RPMI8226 (cell line): ENCODE data around the gene ZNF493.

ENCODE experiments used
- DNase-seq: peaks from one replicate; pipeline ENCODE4 v3.0.0-alpha.2; 2015

Gene ZNF493

DNA sequence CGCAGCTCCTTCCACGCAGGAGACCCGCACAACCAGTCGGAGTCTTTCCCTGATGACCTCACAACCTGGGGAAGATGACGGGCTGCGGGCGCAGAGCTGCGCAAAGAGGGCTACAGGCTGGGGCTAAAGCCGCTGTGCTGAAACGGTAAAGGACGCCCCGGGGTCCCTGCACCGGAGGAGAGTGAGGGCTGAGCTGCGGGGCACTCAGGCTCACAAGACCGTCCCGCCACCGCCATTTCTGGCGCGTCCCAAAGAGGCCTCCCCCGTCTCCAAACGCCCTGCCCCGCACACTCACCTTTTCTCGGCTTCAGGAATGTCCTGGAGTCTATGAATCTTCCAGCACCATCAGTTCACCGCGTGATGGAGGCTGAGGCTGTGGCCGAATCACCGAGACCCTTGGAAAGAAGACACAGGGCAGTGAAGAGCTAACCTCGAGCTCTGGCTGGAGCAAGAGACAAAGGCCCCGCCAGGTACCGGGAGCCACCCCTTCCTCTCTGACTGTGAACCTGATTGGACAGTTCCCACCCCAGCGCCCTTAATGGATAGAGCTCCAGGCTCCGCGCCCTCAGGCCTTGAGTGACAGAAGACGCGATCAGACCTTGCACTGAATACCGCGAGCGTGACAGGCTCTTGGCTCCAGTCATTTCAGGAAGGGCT lies 66.6 kb downstream of the ZNF493 start:
- DNase-seq: no peak

DNA sequence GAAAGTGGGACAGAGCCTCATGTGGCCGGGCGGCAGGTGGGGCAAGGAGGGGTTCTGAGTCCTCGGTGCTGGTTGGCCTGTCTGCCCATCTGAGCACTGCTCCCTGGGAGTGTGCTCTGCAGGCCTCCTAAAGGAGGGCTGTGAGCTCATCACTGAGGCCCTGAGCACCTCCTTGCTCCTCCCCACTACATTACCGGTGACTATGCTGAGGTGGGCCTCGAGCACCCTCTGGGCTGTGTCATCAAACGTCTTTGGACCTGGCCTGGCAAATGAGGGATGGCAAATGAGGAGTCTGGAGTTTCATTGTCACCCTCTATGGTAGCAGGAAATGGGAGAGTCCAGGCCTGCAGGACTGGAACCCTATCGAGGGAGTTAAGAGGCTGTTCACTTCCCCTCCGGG lies 69.7 kb downstream of the ZNF493 start:
- DNase-seq: no peak

DNA sequence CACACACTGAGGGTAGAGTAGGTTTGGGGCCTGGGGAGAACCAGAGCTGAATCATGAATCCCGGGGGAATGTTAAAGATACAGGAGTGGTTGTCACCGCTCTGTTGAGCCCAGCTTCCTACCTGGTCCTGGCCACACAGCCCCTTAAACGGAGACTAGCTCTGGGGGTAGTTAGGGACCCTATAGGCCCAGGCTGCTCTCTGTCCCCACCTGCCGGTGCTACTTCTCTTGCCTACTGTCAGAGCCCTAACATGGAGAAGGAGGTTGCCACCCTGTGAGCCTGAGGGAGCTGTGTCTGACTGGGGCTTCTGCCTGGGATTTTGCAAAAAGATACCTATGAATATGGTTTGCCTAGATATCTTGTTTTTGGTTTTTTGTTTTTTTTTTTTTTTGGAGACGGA lies 71.9 kb downstream of the ZNF493 start:
- DNase-seq: no peak

DNA sequence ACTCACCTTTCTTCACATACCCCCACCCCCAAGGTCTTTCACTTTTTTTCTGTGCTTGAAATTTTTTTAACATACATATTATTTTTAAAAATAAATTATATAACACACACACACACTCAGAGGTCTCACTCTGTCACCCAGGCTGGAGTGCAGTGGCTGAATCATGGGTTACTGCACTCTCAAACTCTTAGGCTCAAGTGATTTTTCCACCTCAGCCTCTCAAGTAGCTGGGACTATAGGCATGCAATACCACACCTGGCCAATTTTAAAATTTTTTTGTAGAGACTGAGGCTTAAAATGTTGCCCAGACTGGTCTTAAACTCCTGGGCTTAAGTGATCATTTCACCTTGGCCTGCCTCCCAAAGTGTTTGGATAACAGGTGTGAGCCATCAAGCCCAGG lies 75.6 kb downstream of the ZNF493 start:
- no peak for DNase-seq

DNA sequence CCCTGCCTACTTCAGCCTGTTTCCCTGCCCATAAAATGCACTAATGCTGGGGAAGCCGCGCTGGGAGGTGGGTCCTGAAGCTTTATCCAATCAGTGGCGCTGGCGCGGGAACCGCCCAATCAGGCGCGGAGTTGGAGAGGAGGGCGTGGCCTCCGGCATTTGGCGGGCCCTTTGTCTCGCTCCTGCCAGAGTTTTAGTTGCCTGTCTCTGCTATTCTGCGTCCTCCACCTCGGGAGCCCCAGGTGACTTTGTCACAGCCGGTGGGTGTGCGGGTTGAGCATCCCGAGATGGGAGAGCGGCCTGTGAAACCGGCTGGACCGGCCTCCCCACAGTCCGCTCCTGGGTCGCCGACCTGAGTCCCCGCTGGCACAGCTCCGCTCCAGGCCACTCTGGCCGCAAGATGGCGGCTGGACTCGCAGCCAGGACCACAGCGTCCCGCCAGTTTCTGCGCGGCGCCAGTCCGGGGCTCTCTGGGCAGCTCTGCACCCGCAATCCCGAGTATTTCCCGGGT lies 77.8 kb downstream of the ZNF493 start:
- peak; percentile 59 for DNase-seq
